Activated T-helper 1 cell treated with anti-CD3 and anti-CD28 coated beads, Interleukin-12 subunit alpha, Interleukin-12 subunit beta, Interleukin-2, Interleukin-4 antibody, amounts not matched to agents 30 ng/mL and 10 ng/mL and 1 ng/mL, durations not matched to agents 14 hours and 24 hours and 36 hours (primary cell): ENCODE measurements around the gene ERF. TPM values are rescaled to one million over a fixed set of nuclear protein-coding genes. Genes with fewer than 3 reads are reported as not detected.
A peak's percentile ranks its signal among the peaks of the same experiment; 100 is the strongest.

ENCODE experiments used
- DNase-seq: peaks from one replicate; pipeline ENCODE4 v3.0.0; 2021; ENCODE audit warnings: low spot score
- H3K27ac Mint-ChIP-seq: one replicate; pipeline ENCODE4 v1.8.0; 2021; ENCODE audit warnings: mild to moderate bottlenecking, mixed read lengths
- H3K27me3 Mint-ChIP-seq: one replicate; pipeline ENCODE4 v1.8.0; 2022; ENCODE audit warnings: mild to moderate bottlenecking, moderate library complexity, mixed read lengths; ENCODE audit not compliant: insufficient read depth
- H3K36me3 Mint-ChIP-seq: one replicate; pipeline ENCODE4 v1.8.0; 2021; ENCODE audit warnings: low read depth, mixed read lengths
- H3K4me1 Mint-ChIP-seq: one replicate; pipeline ENCODE4 v1.8.0; 2021; ENCODE audit warnings: low read depth, mixed read lengths
- H3K4me3 Mint-ChIP-seq: one replicate; pipeline ENCODE4 v1.8.0; 2021; ENCODE audit warnings: mild to moderate bottlenecking, moderate library complexity, mixed read lengths
- H3K9me3 Mint-ChIP-seq: one replicate; pipeline ENCODE4 v1.8.0; 2021; ENCODE audit warnings: mixed read lengths
- intact Hi-C: fragments of 100-400 bp; cut with micrococcal nuclease; formaldehyde crosslinking; loops from one replicate; pipeline ENCODE4 v1.15.1; 2024
- total RNA-seq: library from RNA; stranded (reverse); gene quantifications from 2 replicates; pipeline ENCODE4 v1.2.3, GENCODE V29; 2022

Gene ERF
- 71.9 and 78.4 TPM in 2 replicates for total RNA-seq

- Mint-ChIP-seq H3K4me3 (peak within 1 kb of the TSS; percentile 74), H3K27ac (peak within 1 kb of the TSS; percentile 65), H3K4me1 (peaks cover 19% of the 10 kb centered on the region), H3K27me3 (peaks cover 9% of the 10 kb centered on the region), H3K36me3 (peaks cover 8% of the 10 kb centered on the region), H3K9me3 (no peaks in the 10 kb centered on the region)
- DNase-seq: peak; percentile 92
- intact Hi-C loops: loop anchor here (1.0 kb wide), 6 partner anchors 11 to 70 kb away; partner anchors contain the start of genes DEDD2, MEGF8, PAFAH1B3 and PRR19
Observed at GRCh38 chr19:42254850-42255765, at the start of gene ERF. Gene ERF, minus strand, starts transcription at chr19:42255128. Its CDS starts 129 bp downstream, at chr19:42254999.

GRCh38 chr19:42303876-42304275 is 48.9 kb upstream of the ERF start:
- intact Hi-C loops: no loop called here
- Mint-ChIP-seq H3K4me1 (peaks cover 14% of the 10 kb centered on the region), H3K27me3 (peaks cover 2% of the 10 kb centered on the region), H3K4me3 (peak overlapping the region; percentile 9), H3K36me3 (peaks cover 4% of the 10 kb centered on the region), H3K9me3 (no peaks in the 10 kb centered on the region), H3K27ac (no peak overlapping the region)
- no peak for DNase-seq

- Mint-ChIP-seq H3K9me3 (no peaks in the 10 kb centered on the region), H3K27ac (peak overlapping the region; percentile 89), H3K4me1 (peaks cover 14% of the 10 kb centered on the region), H3K27me3 (peaks cover 2% of the 10 kb centered on the region), H3K36me3 (peaks cover 4% of the 10 kb centered on the region), H3K4me3 (peak overlapping the region; percentile 88)
- DNase-seq: no peak
- intact Hi-C loops: no loop called here
Observed at GRCh38 chr19:42303101-42303464, 48.2 kb upstream of the ERF start.

GRCh38 chr19:42301646-42302203 is 46.8 kb upstream of the ERF start, which contains the start of gene PRR19:
Gene PRR19, plus strand, starts transcription at chr19:42302132. Its CDS starts 7,453 bp downstream, at chr19:42309585.
- H3K27me3 Mint-ChIP-seq: peaks cover 2% of the 10 kb centered on the region
- intact Hi-C loops: loop anchor here (1.0 kb wide), 8 partner anchors 12 to 122 kb away; partner anchors contain the start of genes DEDD2, ERF, GSK3A and MEGF8
- no peaks in the 10 kb centered on the region for H3K9me3 Mint-ChIP-seq
- peaks cover 4% of the 10 kb centered on the region for H3K36me3 Mint-ChIP-seq
- H3K27ac Mint-ChIP-seq: peak within 1 kb of the TSS; percentile 89
- peak within 1 kb of the TSS; percentile 88 for H3K4me3 Mint-ChIP-seq
- no peak for DNase-seq
- H3K4me1 Mint-ChIP-seq: peaks cover 14% of the 10 kb centered on the region

- Mint-ChIP-seq H3K9me3 (no peaks in the 10 kb centered on the region), H3K27me3 (no peaks in the 10 kb centered on the region)
Observed at GRCh38 chr19:42297039-42297438, 42.1 kb upstream of the ERF start.

GRCh38 chr19:42295831-42296525 is 41.0 kb upstream of the ERF start:
- Mint-ChIP-seq H3K36me3 (peaks cover 17% of the 10 kb centered on the region), H3K9me3 (no peaks in the 10 kb centered on the region), H3K27me3 (no peaks in the 10 kb centered on the region), H3K4me3 (no peak overlapping the region), H3K27ac (peak overlapping the region; percentile 3), H3K4me1 (no peaks in the 10 kb centered on the region)
- peak; percentile 78 for DNase-seq
- intact Hi-C loops: loop anchor here (1.0 kb wide), 3 partner anchors 52 to 188 kb away; no protein-coding TSS in a partner anchor

More at GRCh38 chr19:42297039-42297438, 42.1 kb upstream of the ERF start:
- H3K36me3 Mint-ChIP-seq: peaks cover 12% of the 10 kb centered on the region
- peak overlapping the region; percentile 37 for H3K27ac Mint-ChIP-seq
- intact Hi-C loops: no loop called here
- DNase-seq: no peak
- H3K4me3 Mint-ChIP-seq: no peak overlapping the region
- H3K4me1 Mint-ChIP-seq: no peaks in the 10 kb centered on the region

- DNase-seq: no peak
- Mint-ChIP-seq H3K9me3 (no peaks in the 10 kb centered on the region), H3K4me3 (no peak overlapping the region), H3K27ac (no peak overlapping the region), H3K4me1 (no peaks in the 10 kb centered on the region), H3K36me3 (peaks cover 17% of the 10 kb centered on the region), H3K27me3 (no peaks in the 10 kb centered on the region)
- intact Hi-C loops: no loop called here
Observed at GRCh38 chr19:42295342-42295741, 40.4 kb upstream of the ERF start.

- no peak for DNase-seq
- intact Hi-C loops: no loop called here
- no peaks in the 10 kb centered on the region for H3K4me1 Mint-ChIP-seq
- no peaks in the 10 kb centered on the region for H3K27me3 Mint-ChIP-seq
- no peaks in the 10 kb centered on the region for H3K9me3 Mint-ChIP-seq
- H3K27ac Mint-ChIP-seq: no peak overlapping the region
- H3K36me3 Mint-ChIP-seq: peaks cover 12% of the 10 kb centered on the region
- no peak overlapping the region for H3K4me3 Mint-ChIP-seq
Observed at GRCh38 chr19:42294471-42295137, 39.7 kb upstream of the ERF start.

GRCh38 chr19:42293948-42294347 is 39.0 kb upstream of the ERF start:
- Mint-ChIP-seq H3K4me3 (no peak overlapping the region), H3K4me1 (no peaks in the 10 kb centered on the region), H3K36me3 (peaks cover 14% of the 10 kb centered on the region), H3K27me3 (no peaks in the 10 kb centered on the region), H3K27ac (no peak overlapping the region), H3K9me3 (no peaks in the 10 kb centered on the region)
- DNase-seq: no peak
- intact Hi-C loops: no loop called here

GRCh38 chr19:42293540-42293939 is 38.6 kb upstream of the ERF start:
- intact Hi-C loops: no loop called here
- H3K36me3 Mint-ChIP-seq: peaks cover 14% of the 10 kb centered on the region
- H3K27me3 Mint-ChIP-seq: no peaks in the 10 kb centered on the region
- DNase-seq: no peak
- no peaks in the 10 kb centered on the region for H3K4me1 Mint-ChIP-seq
- no peaks in the 10 kb centered on the region for H3K9me3 Mint-ChIP-seq
- no peak overlapping the region for H3K4me3 Mint-ChIP-seq
- H3K27ac Mint-ChIP-seq: no peak overlapping the region

GRCh38 chr19:42292963-42293362 is 38.0 kb upstream of the ERF start:
- Mint-ChIP-seq H3K4me3 (no peak overlapping the region), H3K27ac (no peak overlapping the region), H3K36me3 (peaks cover 17% of the 10 kb centered on the region), H3K9me3 (no peaks in the 10 kb centered on the region), H3K27me3 (no peaks in the 10 kb centered on the region), H3K4me1 (no peaks in the 10 kb centered on the region)
- intact Hi-C loops: no loop called here
- no peak for DNase-seq
